HG02852 (cell line): ENCODE data around the gene LTBP2.
"Not testable (repeated sequence)": the region's sequence is repeated elsewhere in the genome, so short reads cannot be mapped to it uniquely, and the experiment has no call there.

Experiments used
- ATAC-seq: cut with Tn5 transposase; IDR thresholded peaks from one replicate; pipeline ENCODE4 v1.9.1; 2021; ENCODE audit warnings: mild to moderate bottlenecking, moderate library complexity; ENCODE audit not compliant: unreplicated experiment

The LTBP2 gene

DNA sequence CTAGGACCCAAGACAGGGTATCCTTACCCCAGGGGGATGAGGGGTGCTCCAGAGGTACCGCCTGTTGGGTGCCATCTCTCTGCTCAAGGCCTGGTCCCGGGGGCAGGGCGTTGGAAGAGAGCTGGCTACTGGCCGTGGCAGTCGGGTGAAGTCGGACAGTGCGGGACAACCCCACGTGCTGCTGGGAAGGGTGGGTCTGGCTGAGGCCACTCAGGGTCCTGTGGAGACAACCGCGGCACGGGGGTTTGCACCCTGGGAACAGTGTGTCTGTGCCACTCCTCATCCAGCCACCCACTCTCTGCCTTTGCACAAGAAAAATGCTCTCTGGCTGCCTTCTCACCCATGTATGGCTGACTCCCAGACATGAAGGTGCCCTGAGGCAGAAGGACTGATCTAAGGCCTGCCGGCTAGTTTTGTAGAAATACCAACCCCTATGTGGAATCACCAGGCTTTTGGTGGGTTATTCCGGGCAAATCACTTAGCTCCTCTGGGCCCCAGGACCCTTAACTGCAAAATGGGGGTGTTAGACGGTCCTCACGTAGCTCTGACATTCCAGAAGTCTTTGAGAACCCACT lies 56.5 kb downstream of the LTBP2 start:
- no peak for ATAC-seq

- no peak for ATAC-seq
These were observed 57.2 kb downstream of the LTBP2 start for GRCh38 chr14:74554742-74555362.

DNA sequence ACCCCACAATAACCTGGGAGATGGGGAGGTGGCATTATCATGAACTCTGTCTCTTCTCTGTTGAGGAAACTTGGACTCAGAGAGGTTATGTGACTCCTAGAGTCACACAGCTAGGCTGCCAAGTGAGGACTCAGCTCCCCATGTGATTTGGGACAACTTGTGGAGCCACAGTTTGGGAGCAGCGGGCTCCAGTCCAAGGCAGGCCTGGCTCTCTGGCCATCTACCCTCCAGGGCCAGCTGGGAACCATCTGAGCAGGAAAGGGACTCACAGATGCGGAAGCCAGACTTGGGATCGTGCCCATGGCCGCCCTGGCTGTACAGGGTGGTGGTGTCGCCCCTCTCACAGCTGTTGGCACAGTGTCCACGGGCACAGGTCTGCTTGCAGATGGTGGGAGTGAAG lies 59.4 kb downstream of the LTBP2 start:
- ATAC-seq: no peak

GRCh38 chr14:74551431-74552371 lies 60.3 kb downstream of the LTBP2 start:
- ATAC-seq: no peak

DNA sequence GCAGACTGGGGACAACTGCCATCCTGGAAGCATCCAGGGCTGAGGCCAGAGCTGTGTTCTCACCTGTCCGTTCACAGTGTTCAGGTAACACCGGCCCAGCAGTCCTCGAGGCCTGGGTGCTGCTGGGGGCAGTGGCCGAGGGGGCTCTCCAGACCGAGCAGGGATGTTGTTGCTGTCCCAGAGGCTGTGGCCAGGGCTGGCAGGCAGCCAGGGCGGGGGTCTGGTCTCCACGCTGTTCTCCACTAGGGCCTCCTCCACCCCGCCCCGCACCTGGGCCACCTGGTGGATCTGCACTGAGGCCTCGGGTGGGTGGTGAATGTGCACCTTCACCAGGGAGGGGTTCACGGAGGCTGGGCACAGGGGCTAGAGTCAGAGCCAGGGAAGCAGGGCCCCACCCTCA lies 61.0 kb downstream of the LTBP2 start:
- no peak for ATAC-seq

DNA sequence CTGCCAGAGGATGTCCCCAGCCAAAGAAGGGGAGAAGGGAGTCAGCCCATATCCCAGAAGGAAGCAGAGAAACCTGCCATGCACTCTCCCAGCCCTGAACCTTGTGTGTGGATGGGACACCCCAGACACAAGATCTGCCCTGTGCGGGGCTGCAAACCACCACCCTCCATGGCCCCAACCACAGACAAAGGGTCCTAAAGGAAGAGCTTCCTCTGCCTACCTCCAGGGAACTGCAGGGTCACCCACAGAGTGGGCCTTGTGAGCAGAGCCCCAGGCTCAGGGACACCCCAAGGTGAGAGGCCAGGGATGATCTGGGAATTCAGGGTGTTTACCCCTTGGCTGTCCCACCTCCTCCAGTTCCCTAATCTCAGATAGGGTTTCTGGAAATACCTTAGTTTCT lies 62.0 kb downstream of the LTBP2 start:
- ATAC-seq: no peak

GRCh38 chr14:74549588-74549987 lies 62.4 kb downstream of the LTBP2 start:
- no peak for ATAC-seq

DNA sequence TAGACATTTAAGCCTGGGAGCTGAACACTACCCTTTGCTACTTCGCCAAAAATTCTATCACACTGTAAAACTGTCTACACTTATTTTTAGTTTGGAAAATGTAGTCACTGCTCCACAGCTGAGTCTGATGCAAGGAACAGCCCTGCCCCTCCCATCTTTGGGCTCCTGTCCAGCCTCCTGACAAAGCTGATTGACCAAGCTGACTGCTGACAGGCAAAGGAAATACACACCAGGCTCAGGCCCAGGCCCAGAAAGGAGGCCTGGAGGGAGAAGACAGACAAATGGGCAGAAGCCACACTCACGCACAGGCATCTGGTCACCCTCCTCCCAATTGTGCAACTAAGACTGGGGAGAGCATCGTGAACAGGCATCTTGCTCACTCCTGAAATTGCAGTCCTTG lies 63.2 kb downstream of the LTBP2 start:
- no peak for ATAC-seq

DNA sequence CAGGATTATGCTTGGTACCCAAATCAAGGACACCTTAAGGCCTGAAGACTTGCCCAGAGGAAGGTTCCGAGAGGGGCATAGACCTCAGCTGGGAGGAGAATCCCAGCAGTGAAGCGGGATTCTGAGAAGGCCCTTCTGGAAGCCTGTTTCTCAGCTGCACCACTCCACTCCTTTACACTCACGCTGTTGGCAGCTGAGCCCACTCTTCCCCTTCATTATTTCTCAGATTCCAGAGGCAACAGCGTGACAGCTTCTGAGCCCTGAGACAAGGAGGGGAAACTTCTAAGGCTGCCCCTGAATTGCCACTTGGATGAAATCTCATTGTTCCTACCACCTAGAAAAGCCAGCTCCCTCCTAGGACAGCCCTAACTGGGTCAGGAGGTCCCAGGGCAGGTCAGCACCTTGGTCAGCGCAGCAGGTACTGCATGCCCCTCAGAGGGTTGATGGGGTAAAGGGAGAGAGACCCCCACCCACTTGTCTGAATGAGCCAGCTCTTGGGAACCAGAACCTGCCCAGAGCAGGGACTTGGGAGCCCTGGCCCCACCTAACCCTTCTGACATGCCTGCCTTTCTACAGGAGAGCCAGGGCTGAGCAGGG lies 64.6 kb downstream of the LTBP2 start:
- ATAC-seq: no peak

DNA sequence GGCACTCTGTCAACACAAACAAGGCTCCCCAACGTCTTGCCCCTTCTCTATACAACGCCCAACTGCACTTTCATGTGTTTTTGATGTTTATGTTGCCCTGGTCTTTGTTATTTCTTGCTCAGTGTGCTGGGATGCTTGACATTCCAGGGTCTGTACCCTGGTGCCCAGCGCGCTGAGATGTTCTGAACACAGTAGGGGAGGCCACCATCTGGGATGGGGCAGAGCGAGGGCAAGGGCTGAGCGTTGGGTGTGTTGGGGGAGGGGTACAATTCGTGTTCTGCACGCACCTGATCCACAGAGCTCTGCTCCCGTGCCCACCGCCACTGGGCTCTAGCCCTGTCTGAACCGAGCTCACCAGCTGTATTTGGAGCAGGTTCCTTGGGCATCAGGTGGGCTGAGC lies 65.6 kb downstream of the LTBP2 start:
- no peak for ATAC-seq

- no peak for ATAC-seq
These were observed 66.7 kb downstream of the LTBP2 start for GRCh38 chr14:74545386-74545785.

- no peak for ATAC-seq
These were observed 68.1 kb downstream of the LTBP2 start for GRCh38 chr14:74543771-74544438.

- no peak for ATAC-seq
These were observed 69.9 kb downstream of the LTBP2 start for GRCh38 chr14:74542056-74542685.

DNA sequence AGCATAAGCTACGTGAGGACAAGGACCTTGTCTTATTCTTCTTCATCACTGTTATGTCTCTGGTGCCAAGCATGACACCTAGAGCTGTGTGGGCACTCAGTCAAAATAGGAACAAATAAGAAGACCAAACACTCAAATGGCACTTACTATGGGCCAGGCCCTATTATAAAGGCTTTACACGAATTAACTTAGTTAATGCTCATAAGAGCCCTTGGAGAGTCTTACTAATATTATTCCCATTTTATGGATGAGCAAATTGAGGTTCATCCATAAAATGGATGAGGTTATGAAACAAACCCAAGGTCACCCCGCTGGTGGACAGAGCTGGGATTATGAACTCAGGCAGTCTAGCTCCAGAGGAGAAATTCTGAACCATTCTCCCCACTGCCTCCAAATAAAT lies 70.8 kb downstream of the LTBP2 start:
- ATAC-seq: no peak

DNA sequence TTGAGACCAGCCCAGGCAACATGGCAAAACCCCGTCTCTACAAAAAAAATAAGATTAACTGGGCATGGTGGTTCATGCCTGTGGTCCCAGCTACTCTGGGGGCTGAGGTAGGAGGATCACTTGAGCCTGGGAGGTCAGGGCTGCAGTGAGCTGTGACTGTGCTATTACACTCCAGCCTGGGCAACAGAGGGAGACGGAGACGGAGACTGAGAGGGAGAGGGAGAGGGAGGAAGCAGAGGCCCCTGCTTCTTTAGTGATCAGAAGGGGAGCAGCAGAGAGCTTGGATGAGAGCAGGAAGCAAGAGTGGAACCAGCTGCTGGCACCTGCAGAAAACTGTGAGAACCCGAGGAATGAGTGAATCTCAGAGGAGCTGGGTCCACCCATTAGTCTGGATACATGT lies 72.5 kb downstream of the LTBP2 start:
- ATAC-seq: no peak

GRCh38 chr14:74538411-74539391 lies 73.3 kb downstream of the LTBP2 start:
- ATAC-seq: no peak

GRCh38 chr14:74536336-74536735 lies 75.7 kb downstream of the LTBP2 start:
- ATAC-seq: not testable (repeated sequence)

DNA sequence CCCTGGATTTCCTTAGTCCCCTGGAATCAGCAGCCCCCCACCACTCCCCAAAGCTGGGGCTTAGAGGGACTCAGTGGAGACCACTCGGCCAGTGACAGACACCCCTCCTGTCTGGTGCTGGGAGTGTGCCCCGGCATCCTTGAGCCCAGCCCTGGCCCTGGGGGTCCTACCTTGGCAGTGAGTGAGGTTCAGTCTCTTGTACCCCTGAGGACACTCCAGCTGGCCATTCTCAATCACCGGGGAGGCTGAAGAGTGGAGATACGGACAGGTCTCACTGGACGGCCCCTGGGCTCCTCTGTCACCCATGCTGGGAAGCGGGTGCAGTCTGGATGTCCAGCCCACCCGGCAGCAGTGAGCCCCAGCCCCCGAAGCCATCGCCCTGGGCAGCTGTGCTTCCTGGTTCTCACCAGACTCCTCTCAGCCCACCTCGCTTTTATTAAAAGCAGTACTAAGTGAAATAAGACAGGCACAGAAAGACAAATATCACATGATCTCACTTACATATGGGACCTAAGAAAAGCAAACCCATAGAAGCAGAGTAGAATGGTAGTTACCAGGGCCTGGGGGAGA lies 76.2 kb downstream of the LTBP2 start:
- ATAC-seq: no peak

- no peak for ATAC-seq
These were observed 78.5 kb downstream of the LTBP2 start for GRCh38 chr14:74533576-74533975.
